H9 (cell line): Measurements from ENCODE around the gene GALNT9. TPM values are rescaled to one million over a fixed set of nuclear protein-coding genes. Genes with fewer than 3 reads are reported as not detected.

Experiments used
- DNase-seq: peaks from one replicate; pipeline ENCODE4 v3.0.0-alpha.2; 2017
- H2AFZ ChIP-seq: one replicate; pipeline ENCODE4 v1.6.1; 2013; ENCODE audit warnings: mild to moderate bottlenecking, low read length, control low read depth, moderate library complexity
- H2AK5ac ChIP-seq: 2 replicates; pipeline ENCODE4 v1.6.1; 2013; ENCODE audit warnings: low read length, control low read depth, mixed read lengths; ENCODE audit not compliant: insufficient read length
- H2BK120ac ChIP-seq: one replicate; pipeline ENCODE4 v1.6.1; 2013; ENCODE audit warnings: low read depth, mild to moderate bottlenecking, low read length, control low read depth, inconsistent platforms; ENCODE audit not compliant: poor library complexity, severe bottlenecking
- H2BK12ac ChIP-seq: 2 replicates; pipeline ENCODE4 v1.6.1; 2013; ENCODE audit warnings: low read length, control low read depth, mixed read lengths, low read depth; ENCODE audit not compliant: insufficient read length
- H2BK15ac ChIP-seq: 2 replicates; pipeline ENCODE4 v1.6.1; 2013; ENCODE audit warnings: low read depth, low read length, control low read depth
- H2BK20ac ChIP-seq: one replicate; pipeline ENCODE4 v1.6.1; 2013; ENCODE audit warnings: low read depth, mild to moderate bottlenecking, low read length, control low read depth, inconsistent platforms; ENCODE audit not compliant: poor library complexity, severe bottlenecking
- H2BK5ac ChIP-seq: 2 replicates; pipeline ENCODE4 v1.6.1; 2013; ENCODE audit warnings: low read length, control low read depth, mixed read lengths; ENCODE audit not compliant: insufficient read length
- H3K14ac ChIP-seq: 2 replicates; pipeline ENCODE4 v1.6.1; 2013; ENCODE audit warnings: low read length, control low read depth; ENCODE audit not compliant: insufficient read depth
- H3K18ac ChIP-seq: 2 replicates; pipeline ENCODE4 v1.6.1; 2013; ENCODE audit warnings: low read depth, mild to moderate bottlenecking, mixed read lengths, low read length, control low read depth; ENCODE audit not compliant: insufficient read length
- H3K23ac ChIP-seq: 2 replicates; pipeline ENCODE4 v1.6.1; 2013; ENCODE audit warnings: low read length, control low read depth, mixed read lengths, low read depth; ENCODE audit not compliant: insufficient read length
- H3K23me2 ChIP-seq: 2 replicates; pipeline ENCODE4 v1.6.1; 2013; ENCODE audit warnings: low read depth, mild to moderate bottlenecking, mixed read lengths, low read length, control low read depth; ENCODE audit not compliant: insufficient read length, poor library complexity, severe bottlenecking
- H3K27ac ChIP-seq: 2 replicates; pipeline ENCODE4 v1.5.1; 2013; ENCODE audit warnings: low read length, control low read depth, mixed read lengths, low read depth; ENCODE audit not compliant: insufficient read length
- H3K27me3 ChIP-seq: 2 replicates; pipeline ENCODE4 v1.6.1; 2013; ENCODE audit warnings: low read length, control low read depth, inconsistent platforms; ENCODE audit not compliant: insufficient read depth
- H3K4ac ChIP-seq: 2 replicates; pipeline ENCODE4 v1.6.1; 2013; ENCODE audit warnings: low read depth, mild to moderate bottlenecking, control low read depth, inconsistent platforms, low read length, moderate library complexity
- H3K4me1 ChIP-seq: 2 replicates; pipeline ENCODE4 v1.6.1; 2013; ENCODE audit warnings: low read length, control low read depth, inconsistent platforms; ENCODE audit not compliant: insufficient read depth
- H3K4me2 ChIP-seq: 2 replicates; pipeline ENCODE4 v1.6.1; 2013; ENCODE audit warnings: low read length, control low read depth, mixed read lengths; ENCODE audit not compliant: insufficient read length, insufficient read depth
- H3K56ac ChIP-seq: 2 replicates; pipeline ENCODE4 v1.6.1; 2013; ENCODE audit warnings: low read depth, mild to moderate bottlenecking, mixed read lengths, low read length, control low read depth; ENCODE audit not compliant: insufficient read length
- H3K79me1 ChIP-seq: 2 replicates; pipeline ENCODE4 v1.6.1; 2013; ENCODE audit warnings: low read depth, mild to moderate bottlenecking, moderate library complexity, low read length, control low read depth, inconsistent platforms; ENCODE audit not compliant: insufficient read depth, poor library complexity, severe bottlenecking
- H3K79me2 ChIP-seq: 2 replicates; pipeline ENCODE4 v1.6.1; 2013; ENCODE audit warnings: low read length, control low read depth, inconsistent platforms; ENCODE audit not compliant: insufficient read depth
- H3K9ac ChIP-seq: 2 replicates; pipeline ENCODE4 v1.6.1; 2013; ENCODE audit warnings: low read length, control low read depth, mixed read lengths; ENCODE audit not compliant: insufficient read length; ENCODE audit errors: extremely low read depth
- H3K9me3 ChIP-seq: one replicate; pipeline ENCODE4 v1.6.1; 2013; ENCODE audit warnings: low read depth, low read length, inconsistent platforms; ENCODE audit not compliant: control insufficient read depth
- H3T11ph ChIP-seq: one replicate; pipeline ENCODE4 v1.6.1; 2013; ENCODE audit warnings: mild to moderate bottlenecking, low read length, control low read depth, inconsistent platforms
- H4K20me1 ChIP-seq: one replicate; pipeline ENCODE4 v1.6.1; 2013; ENCODE audit not compliant: control insufficient read depth, insufficient read length, insufficient read depth
- H4K5ac ChIP-seq: 2 replicates; pipeline ENCODE4 v1.6.1; 2013; ENCODE audit warnings: low read depth, mild to moderate bottlenecking, mixed read lengths, low read length, control low read depth; ENCODE audit not compliant: insufficient read length
- H4K8ac ChIP-seq: replicated peaks from 2 replicates; pipeline ENCODE4 v1.6.1; 2013; ENCODE audit warnings: low read length, control low read depth, mixed read lengths, low read depth; ENCODE audit not compliant: insufficient read length
- H4K91ac ChIP-seq: 2 replicates; pipeline ENCODE4 v1.6.1; 2013; ENCODE audit warnings: low read depth, mild to moderate bottlenecking, moderate library complexity, mixed read lengths, low read length, control low read depth; ENCODE audit not compliant: insufficient read length
- H3K27ac Mint-ChIP-seq, 3 experiments: 2 replicates in 2 of 3; 3 replicates in 1 of 3; pipeline ENCODE4 v1.8.0; 2020 to 2021; ENCODE audit warnings: mixed read lengths in 3 of 3, mild to moderate bottlenecking in 1 of 3, moderate library complexity in 1 of 3
- H3K27me3 Mint-ChIP-seq: 2 replicates; pipeline ENCODE4 v1.8.0; 2021; ENCODE audit warnings: low read depth, mild to moderate bottlenecking, moderate library complexity, mixed read lengths
- H3K36me3 Mint-ChIP-seq, 3 experiments: 2 replicates in 2 of 3; 3 replicates in 1 of 3; pipeline ENCODE4 v1.8.0; 2020 to 2021; ENCODE audit warnings: low read depth in 3 of 3, mixed read lengths in 3 of 3; ENCODE audit not compliant: insufficient read depth in 1 of 3
- H3K4me1 Mint-ChIP-seq, 2 experiments: 2 replicates each; pipeline ENCODE4 v1.8.0; 2020; ENCODE audit warnings: mixed read lengths in 2 of 2
- H3K4me3 Mint-ChIP-seq, 2 experiments: 2 replicates in 1 of 2; 3 replicates in 1 of 2; pipeline ENCODE4 v1.8.0; 2020 to 2021; ENCODE audit warnings: mild to moderate bottlenecking in 2 of 2, mixed read lengths in 2 of 2, moderate library complexity in 1 of 2
- H3K9me3 Mint-ChIP-seq, 2 experiments: 2 replicates in 1 of 2; 3 replicates in 1 of 2; pipeline ENCODE4 v1.8.0; 2020; ENCODE audit warnings: mild to moderate bottlenecking in 2 of 2, mixed read lengths in 2 of 2, moderate library complexity in 1 of 2
- CTCF ChIP-seq: fragments of 200-600 bp; sonication (generic); conservative IDR thresholded peaks from 3 replicates; pipeline ENCODE4 v1.8.0; 2021; ENCODE audit warnings: antibody characterized with exemption, mild to moderate bottlenecking
- WGBS: extraction: QIAGEN DNeasy Blood & Tissue Kit; methylation state at CpG from one replicate; pipeline ENCODE4 v1.1.7; 2013; ENCODE audit warnings: missing lambda C conversion rate, low lambda C conversion rate, mixed read lengths; ENCODE audit not compliant: insufficient read length; ENCODE audit errors: extremely low coverage; 5-methylcytosine and 5-hydroxymethylcytosine counted together
- total RNA-seq: library from RNA; stranded (reverse); gene quantifications from 2 replicates; pipeline ENCODE4 v1.2.1, GENCODE V29; 2021

Gene GALNT9
- total RNA-seq, 1 experiment from 2014 or later: 0.35 TPM

GRCh38 chr12:132360410-132360809 lies 31.0 kb upstream of the GALNT9 start:
- Histone ChIP-seq H3K4ac (no peak overlapping the region), H2BK12ac (no peak overlapping the region), H4K5ac (no peak overlapping the region), H3K79me2 (no peaks in the 10 kb centered on the region), H3K9me3 (no peaks in the 10 kb centered on the region), H4K8ac (no peak overlapping the region), H3K4me2 (no peak overlapping the region), H2AFZ (no peak overlapping the region), H3K79me1 (no peaks in the 10 kb centered on the region), H3K27me3 (no peaks in the 10 kb centered on the region), H2BK5ac (no peak overlapping the region), H3K27ac (no peak overlapping the region), H2AK5ac (no peak overlapping the region), H3T11ph (no peak overlapping the region), H3K14ac (no peak overlapping the region), H3K9ac (no peak overlapping the region), H4K91ac (no peak overlapping the region), H3K23ac (no peak overlapping the region), H2BK15ac (no peak overlapping the region), H3K4me1 (no peaks in the 10 kb centered on the region; the same call in 1 of the 2 replicates), H2BK20ac (no peak overlapping the region), H3K56ac (no peak overlapping the region), H3K18ac (no peak overlapping the region), H4K20me1 (no peaks in the 10 kb centered on the region), H3K23me2 (no peaks in the 10 kb centered on the region), H2BK120ac (no peak overlapping the region)
- no peak for TF ChIP-seq CTCF
- peaks cover 6 to 12% of the 10 kb centered on the region in 2 experiments for H3K9me3 Mint-ChIP-seq
- H3K4me3 Mint-ChIP-seq: no peak overlapping the region
- H3K27ac Mint-ChIP-seq: no peak overlapping the region
- peaks cover 8 to 17% of the 10 kb centered on the region in 2 experiments for H3K4me1 Mint-ChIP-seq
- H3K36me3 Mint-ChIP-seq: peaks cover 3 to 5% (median 4%) of the 10 kb centered on the region in 3 experiments; a peak in 6 of 7 replicates
- peaks cover 74% of the 10 kb centered on the region for H3K27me3 Mint-ChIP-seq
- DNase-seq: no peak
- WGBS: no CpG with 5 or more reads among the region's 7 CpGs
